Naive B cell (primary cell): ENCODE measurements around the gene HIPK2. TPM values are rescaled to one million over a fixed set of nuclear protein-coding genes. Genes with fewer than 3 reads are reported as not detected.
"Not testable (repeated sequence)": the region's sequence is repeated elsewhere in the genome, so short reads cannot be mapped to it uniquely, and the experiment has no call there.

Experiments used
- ATAC-seq, 2 donors: fragments of 150-1000 bp; cut with Tn5 transposase; 2 replicates each; pipeline ENCODE4 v1.10.0; 2021; ENCODE audit warnings: low read depth in 2 of 2, mild to moderate bottlenecking in 2 of 2, moderate library complexity in 2 of 2
- DNase-seq: peaks from one replicate; pipeline ENCODE4 v3.0.0; 2022
- H3K27ac Mint-ChIP-seq, 6 donors: one replicate each; pipeline ENCODE4 v1.8.0; 2020 to 2022; ENCODE audit warnings: mild to moderate bottlenecking in 6 of 6, mixed read lengths in 6 of 6, moderate library complexity in 5 of 6, inconsistent platforms in 2 of 6
- H3K27me3 Mint-ChIP-seq, 3 donors: one replicate each; pipeline ENCODE4 v1.8.0; 2021 to 2022; ENCODE audit warnings: mixed read lengths in 3 of 3, mild to moderate bottlenecking in 1 of 3
- H3K36me3 Mint-ChIP-seq, 2 donors: one replicate each; pipeline ENCODE4 v1.8.0; 2020 to 2022; ENCODE audit warnings: mixed read lengths in 2 of 2, inconsistent platforms in 1 of 2, mild to moderate bottlenecking in 1 of 2
- H3K4me1 Mint-ChIP-seq, 3 donors: one replicate each; pipeline ENCODE4 v1.8.0; 2020 to 2022; ENCODE audit warnings: mixed read lengths in 3 of 3, inconsistent platforms in 1 of 3, mild to moderate bottlenecking in 1 of 3, moderate library complexity in 1 of 3
- H3K4me3 Mint-ChIP-seq, 8 donors: one replicate each; pipeline ENCODE4 v1.8.0; 2020 to 2022; ENCODE audit warnings: mild to moderate bottlenecking in 8 of 8, mixed read lengths in 8 of 8, moderate library complexity in 8 of 8, inconsistent platforms in 2 of 8
- H3K9me3 Mint-ChIP-seq, 7 donors: one replicate each; pipeline ENCODE4 v1.8.0; 2020 to 2022; ENCODE audit warnings: mixed read lengths in 7 of 7, mild to moderate bottlenecking in 5 of 7, inconsistent platforms in 2 of 7, moderate library complexity in 1 of 7
- polyA plus RNA-seq, 6 donors: library from polyadenylated mRNA; unstranded; fragments of 300-500 nt; fragmentation: Illumina TruSeq; gene quantifications; one replicate each; pipeline ENCODE4 v1.2.3, GENCODE V29; 2021; ENCODE audit warnings: low read depth in 6 of 6

Gene HIPK2
- polyA plus RNA-seq, 6 donors from 2014 or later = 0.54 to 1.1 (median 0.79) TPM

- no peak overlapping the region for H3K4me3 Mint-ChIP-seq
- H3K36me3 Mint-ChIP-seq = peaks cover 11 to 22% of the 10 kb centered on the region in 2 donors
- DNase-seq (no peak), ATAC-seq (no peak)
- peaks cover 22 to 34% (median 23%) of the 10 kb centered on the region in 3 donors for H3K4me1 Mint-ChIP-seq
- H3K27me3 Mint-ChIP-seq = no peaks in the 10 kb centered on the region
- peak overlapping the region in 1 of 6 donors; percentile 19 for H3K27ac Mint-ChIP-seq
- H3K9me3 Mint-ChIP-seq = no peaks in the 10 kb centered on the region
Measured at GRCh38 chr7:139623518-139623917, 154.3 kb downstream of the HIPK2 start.

GRCh38 chr7:139620676-139621344 lies 157.0 kb downstream of the HIPK2 start:
- H3K27ac Mint-ChIP-seq = no peak overlapping the region
- no peak for DNase-seq
- no peaks in the 10 kb centered on the region for H3K9me3 Mint-ChIP-seq
- H3K4me3 Mint-ChIP-seq = no peak overlapping the region
- H3K36me3 Mint-ChIP-seq = peaks cover 6 to 21% of the 10 kb centered on the region in 2 donors
- ATAC-seq = peak; percentile 37 to 52
- peaks cover 5 to 13% (median 10%) of the 10 kb centered on the region in 3 donors for H3K4me1 Mint-ChIP-seq
- no peaks in the 10 kb centered on the region for H3K27me3 Mint-ChIP-seq

- H3K36me3 Mint-ChIP-seq = peaks cover 2 to 7% of the 10 kb centered on the region in 2 donors
- peak overlapping the region in 1 of 8 donors; percentile 15 for H3K4me3 Mint-ChIP-seq
- no peak overlapping the region for H3K27ac Mint-ChIP-seq
- H3K27me3 Mint-ChIP-seq = no peaks in the 10 kb centered on the region
- DNase-seq (no peak), ATAC-seq (no peak)
- H3K9me3 Mint-ChIP-seq = no peaks in the 10 kb centered on the region
- H3K4me1 Mint-ChIP-seq = peaks cover 1 to 7% (median 6%) of the 10 kb centered on the region in 3 donors
Measured at GRCh38 chr7:139619367-139619657, 158.5 kb downstream of the HIPK2 start.

GRCh38 chr7:139618482-139619366 lies 159.1 kb downstream of the HIPK2 start:
- no peaks in the 10 kb centered on the region for H3K27me3 Mint-ChIP-seq
- H3K9me3 Mint-ChIP-seq = no peaks in the 10 kb centered on the region
- no peak overlapping the region for H3K4me3 Mint-ChIP-seq
- no peak for DNase-seq
- H3K36me3 Mint-ChIP-seq = peaks cover 0 to under 1% of the 10 kb centered on the region in 2 donors
- H3K27ac Mint-ChIP-seq = no peak overlapping the region
- no peak for ATAC-seq
- H3K4me1 Mint-ChIP-seq = peaks cover 0 to 3% (median 2%) of the 10 kb centered on the region in 3 donors

- Mint-ChIP-seq H3K27me3 (no peaks in the 10 kb centered on the region), H3K27ac (no peak overlapping the region), H3K36me3 (no peaks in the 10 kb centered on the region), H3K9me3 (no peaks in the 10 kb centered on the region), H3K4me1 (no peaks in the 10 kb centered on the region), H3K4me3 (no peak overlapping the region)
- ATAC-seq (no peak), DNase-seq (no peak)
Measured at GRCh38 chr7:139617074-139617473, 160.7 kb downstream of the HIPK2 start.

GRCh38 chr7:139614886-139615285 lies 162.9 kb downstream of the HIPK2 start:
- Mint-ChIP-seq H3K27ac (peak overlapping the region in 1 of 6 donors; percentile 25), H3K4me3 (no peak overlapping the region), H3K36me3 (peaks cover 0 to 4% of the 10 kb centered on the region in 2 donors), H3K27me3 (no peaks in the 10 kb centered on the region), H3K9me3 (no peaks in the 10 kb centered on the region), H3K4me1 (no peaks in the 10 kb centered on the region)
- ATAC-seq = no peak
- DNase-seq = no peak

- Mint-ChIP-seq H3K27me3 (no peaks in the 10 kb centered on the region), H3K4me1 (no peaks in the 10 kb centered on the region), H3K27ac (no peak overlapping the region), H3K4me3 (no peak overlapping the region), H3K9me3 (no peaks in the 10 kb centered on the region), H3K36me3 (peaks cover 0 to 4% of the 10 kb centered on the region in 2 donors)
- ATAC-seq (no peak), DNase-seq (no peak)
Measured at GRCh38 chr7:139613971-139614411, 163.8 kb downstream of the HIPK2 start.

GRCh38 chr7:139611556-139611955 lies 166.2 kb downstream of the HIPK2 start:
- ATAC-seq, H3K27ac Mint-ChIP-seq, H3K27me3 Mint-ChIP-seq, H3K4me3 Mint-ChIP-seq, DNase-seq, H3K4me1 Mint-ChIP-seq: not testable (repeated sequence)
- Mint-ChIP-seq H3K9me3 (peaks cover 2 to 11% (median 5%) of the 10 kb centered on the region in 7 donors), H3K36me3 (peaks cover 14 to 16% of the 10 kb centered on the region in 2 donors)

GRCh38 chr7:139610595-139610994 lies 167.2 kb downstream of the HIPK2 start:
- H3K27ac Mint-ChIP-seq = no peak overlapping the region
- no peak for ATAC-seq

GRCh38 chr7:139603896-139604295 lies 173.9 kb downstream of the HIPK2 start:
- peaks cover 2 to 11% (median 5%) of the 10 kb centered on the region in 7 donors for H3K9me3 Mint-ChIP-seq
- no peak for DNase-seq
- peaks cover 21 to 31% of the 10 kb centered on the region in 2 donors for H3K36me3 Mint-ChIP-seq
- H3K27me3 Mint-ChIP-seq = no peaks in the 10 kb centered on the region
- no peak overlapping the region for H3K4me3 Mint-ChIP-seq
- H3K27ac Mint-ChIP-seq = peak overlapping the region in 1 of 6 donors; percentile 5
- ATAC-seq = no peak
- H3K4me1 Mint-ChIP-seq = no peaks in the 10 kb centered on the region

More at GRCh38 chr7:139610595-139610994, 167.2 kb downstream of the HIPK2 start:
- no peak for DNase-seq
- no peaks in the 10 kb centered on the region for H3K4me1 Mint-ChIP-seq
- no peaks in the 10 kb centered on the region for H3K27me3 Mint-ChIP-seq
- no peak overlapping the region for H3K4me3 Mint-ChIP-seq
- peaks cover 15 to 17% of the 10 kb centered on the region in 2 donors for H3K36me3 Mint-ChIP-seq
- H3K9me3 Mint-ChIP-seq = peaks cover 2 to 11% (median 5%) of the 10 kb centered on the region in 7 donors

- peaks cover 2 to 11% (median 5%) of the 10 kb centered on the region in 7 donors for H3K9me3 Mint-ChIP-seq
- ATAC-seq = no peak
- H3K4me1 Mint-ChIP-seq = no peaks in the 10 kb centered on the region
- DNase-seq = no peak
- no peaks in the 10 kb centered on the region for H3K27me3 Mint-ChIP-seq
- no peak overlapping the region for H3K27ac Mint-ChIP-seq
- no peak overlapping the region for H3K4me3 Mint-ChIP-seq
- H3K36me3 Mint-ChIP-seq = peaks cover 21 to 36% of the 10 kb centered on the region in 2 donors
Measured at GRCh38 chr7:139603282-139603681, 174.5 kb downstream of the HIPK2 start.

- ATAC-seq (no peak), DNase-seq (peak; percentile 3)
- Mint-ChIP-seq H3K4me3 (no peak overlapping the region), H3K27ac (no peak overlapping the region), H3K4me1 (no peaks in the 10 kb centered on the region), H3K9me3 (peaks cover 0 to 5% (median 4%) of the 10 kb centered on the region in 7 donors), H3K36me3 (peaks cover 13 to 32% of the 10 kb centered on the region in 2 donors), H3K27me3 (no peaks in the 10 kb centered on the region)
Measured at GRCh38 chr7:139602143-139602722, 175.6 kb downstream of the HIPK2 start.

- ATAC-seq = no peak
- Mint-ChIP-seq H3K36me3 (peaks cover 9 to 26% of the 10 kb centered on the region in 2 donors), H3K9me3 (no peaks in the 10 kb centered on the region)
Measured at GRCh38 chr7:139601176-139601575, 176.6 kb downstream of the HIPK2 start.

More at GRCh38 chr7:139601176-139601575, 176.6 kb downstream of the HIPK2 start:
- H3K4me3 Mint-ChIP-seq = no peak overlapping the region
- no peaks in the 10 kb centered on the region for H3K4me1 Mint-ChIP-seq
- no peaks in the 10 kb centered on the region for H3K27me3 Mint-ChIP-seq
- no peak for DNase-seq
- H3K27ac Mint-ChIP-seq = no peak overlapping the region
